Dermis lymphatic vessel endothelial cell (primary cell): Measurements from ENCODE around the gene DNAJC28. TPM values are rescaled to one million over a fixed set of nuclear protein-coding genes. Genes with fewer than 3 reads are reported as not detected.

Experiments
- total RNA-seq: library from RNA; depleted of rRNA; stranded (reverse); fragments of >200 nt; gene quantifications from 2 replicates; pipeline ENCODE4 v1.2.1, GENCODE V29; 2014

The DNAJC28 gene, protein sequence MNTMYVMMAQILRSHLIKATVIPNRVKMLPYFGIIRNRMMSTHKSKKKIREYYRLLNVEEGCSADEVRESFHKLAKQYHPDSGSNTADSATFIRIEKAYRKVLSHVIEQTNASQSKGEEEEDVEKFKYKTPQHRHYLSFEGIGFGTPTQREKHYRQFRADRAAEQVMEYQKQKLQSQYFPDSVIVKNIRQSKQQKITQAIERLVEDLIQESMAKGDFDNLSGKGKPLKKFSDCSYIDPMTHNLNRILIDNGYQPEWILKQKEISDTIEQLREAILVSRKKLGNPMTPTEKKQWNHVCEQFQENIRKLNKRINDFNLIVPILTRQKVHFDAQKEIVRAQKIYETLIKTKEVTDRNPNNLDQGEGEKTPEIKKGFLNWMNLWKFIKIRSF
- total RNA-seq = 1.6 and 1.8 TPM in 2 replicates

DNA sequence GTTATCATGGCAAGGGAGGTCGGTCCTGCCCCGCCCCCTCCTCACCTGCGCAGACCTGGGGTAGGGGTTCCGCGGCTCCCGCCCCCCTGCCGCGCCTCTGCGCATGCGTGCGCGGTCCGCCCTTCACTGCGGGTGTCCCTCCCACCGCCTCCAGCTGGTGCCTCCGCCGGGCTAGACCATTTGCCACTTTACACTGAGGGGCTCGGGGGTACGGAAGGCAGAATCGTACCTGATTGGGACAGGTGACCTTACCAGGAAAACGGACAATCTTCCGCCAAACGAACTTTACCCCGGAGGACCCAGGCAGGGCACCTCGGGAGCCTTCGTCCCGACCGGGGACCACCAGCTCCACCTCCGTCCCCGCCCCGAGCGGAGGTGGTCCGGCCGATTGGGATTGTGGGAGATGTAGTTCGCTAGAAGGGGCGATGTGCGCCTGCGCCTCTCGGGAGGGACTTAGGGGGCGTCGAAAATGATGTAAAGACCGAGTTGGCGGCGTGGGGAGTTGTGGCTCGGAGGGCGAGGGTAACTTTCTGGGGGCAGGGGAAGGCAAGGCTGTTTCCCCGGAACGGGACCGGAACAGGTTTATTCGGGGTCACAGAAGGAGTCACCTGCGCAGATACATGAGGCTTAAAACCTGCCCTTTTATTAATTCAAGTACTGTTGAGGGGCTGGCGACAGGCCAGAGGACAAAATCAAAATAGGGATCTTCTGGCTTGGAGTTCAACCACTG, at the start of gene DNAJC28:
TSS of gene DNAJC28 (minus strand) at position 344 of the 730 bp plus-strand sequence. CDS start 2,323 bp downstream, outside the sequence.

DNA sequence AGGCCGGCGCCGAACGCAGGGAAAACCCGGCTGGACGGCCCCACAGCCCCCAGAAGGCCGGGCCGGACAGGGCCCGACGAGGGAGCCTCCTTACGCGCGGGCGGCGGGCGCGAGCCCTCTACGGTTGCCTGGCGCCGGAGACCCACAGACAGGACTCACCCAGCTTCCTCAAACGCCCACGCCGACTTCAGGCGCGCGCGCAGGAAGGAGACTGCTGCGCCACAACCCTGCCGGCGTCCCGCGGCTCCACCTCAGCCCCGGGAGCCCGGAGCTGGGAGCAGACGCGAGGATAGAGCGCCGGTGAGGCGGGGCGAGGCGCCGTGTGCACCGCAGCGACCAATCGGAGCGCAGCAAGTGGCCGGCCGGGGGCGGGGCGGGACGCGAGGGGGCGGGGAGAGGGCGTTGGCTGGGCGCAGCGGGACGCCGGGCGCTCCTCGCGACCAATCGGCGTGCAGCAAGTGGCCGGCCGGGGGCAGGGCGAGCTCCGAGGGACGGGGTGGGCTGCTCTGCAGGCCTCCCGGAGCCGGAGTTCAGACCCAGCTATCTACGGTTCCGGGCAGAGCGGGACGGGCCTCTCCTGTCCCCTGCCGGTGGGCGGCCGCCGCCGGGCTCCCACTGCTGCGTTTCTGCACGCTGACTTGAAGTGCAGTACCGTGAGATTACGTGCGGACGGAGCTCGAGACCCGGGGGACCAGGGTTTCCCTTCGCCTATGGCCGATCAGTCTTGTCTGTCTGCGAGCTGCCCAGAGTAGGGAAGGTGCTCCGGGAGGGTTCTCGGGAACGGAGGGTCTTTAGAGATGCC, 11.6 kb downstream of the DNAJC28 start, which contains the start of gene TMEM50B:
TSS of gene TMEM50B (minus strand) at position 296 of the 802 bp plus-strand sequence. CDS start 11,089 bp downstream, outside the sequence.

Other genes starting within 250 kb of the DNAJC28 start
- 51.9 and 56.3 TPM in 2 replicates for gene IL10RB, start 225.3 kb downstream of the DNAJC28 start, total RNA-seq
- 19.6 and 21.7 TPM in 2 replicates for gene IFNAR1, start 166.7 kb downstream of the DNAJC28 start, total RNA-seq
- 44.1 and 47.6 TPM in 2 replicates for gene IFNGR2, start 88.3 kb downstream of the DNAJC28 start, total RNA-seq
- gene TMEM50B, start 11.7 kb downstream of the DNAJC28 start, total RNA-seq = 26.5 and 27.4 TPM in 2 replicates
- 53.3 and 81.5 TPM in 2 replicates for gene GART, start 50.4 kb upstream of the DNAJC28 start, total RNA-seq
- gene SON, start 51.3 kb upstream of the DNAJC28 start, total RNA-seq = 121 and 150 TPM in 2 replicates
- gene DONSON, start 97.0 kb upstream of the DNAJC28 start, total RNA-seq = 6.4 and 6.9 TPM in 2 replicates
- gene CRYZL1, start 150.0 kb upstream of the DNAJC28 start, total RNA-seq = 26.4 and 28.5 TPM in 2 replicates
- gene ITSN1, start 150.8 kb upstream of the DNAJC28 start, total RNA-seq = 47.7 and 48.9 TPM in 2 replicates